ENCODE measurements around the gene DDRGK1.

DDRGK1 gene

DNA sequence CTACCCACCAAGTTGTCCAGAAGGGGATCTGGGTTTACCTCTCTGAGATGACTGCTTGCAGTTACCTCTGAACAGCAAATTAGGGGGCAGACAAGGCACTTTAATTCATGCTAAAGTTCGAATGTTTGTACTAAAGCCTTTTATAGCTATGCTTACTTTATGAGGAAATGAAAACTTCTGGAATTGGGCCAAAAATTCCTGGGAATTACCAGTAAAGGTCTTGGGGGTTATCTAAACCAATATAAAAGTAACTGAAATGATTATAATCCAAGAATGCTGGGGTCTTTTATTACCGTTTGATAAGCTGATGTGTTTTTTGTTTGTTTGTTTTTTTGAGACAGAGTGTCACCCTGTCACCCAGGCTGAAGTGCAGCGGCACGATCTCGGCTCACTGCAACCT lies 23.2 kb downstream of the DDRGK1 start:
- TF ChIP-seq TAF1 (IDR thresholded peaks at IDR 0.05; ENCODE audit: borderline replicate concordance, insufficient read depth, low read length) (no peak), REST (IDR thresholded peaks at IDR 0.05; ENCODE audit: insufficient read depth in 1 of 2, low read depth in 2 of 2, low read length in 2 of 2) (no peak), FOXP2 (optimal IDR thresholded peaks at IDR 0.05; ENCODE audit: borderline replicate concordance, extremely low read depth, extremely low read length, insufficient read depth) (no peak), POLR2AphosphoS5 (IDR thresholded peaks at IDR 0.05; ENCODE audit: low read depth, low read length) (no peak), SIN3A (IDR thresholded peaks at IDR 0.05; ENCODE audit: borderline replicate concordance, insufficient read depth, low read length) (no peak)

DNA sequence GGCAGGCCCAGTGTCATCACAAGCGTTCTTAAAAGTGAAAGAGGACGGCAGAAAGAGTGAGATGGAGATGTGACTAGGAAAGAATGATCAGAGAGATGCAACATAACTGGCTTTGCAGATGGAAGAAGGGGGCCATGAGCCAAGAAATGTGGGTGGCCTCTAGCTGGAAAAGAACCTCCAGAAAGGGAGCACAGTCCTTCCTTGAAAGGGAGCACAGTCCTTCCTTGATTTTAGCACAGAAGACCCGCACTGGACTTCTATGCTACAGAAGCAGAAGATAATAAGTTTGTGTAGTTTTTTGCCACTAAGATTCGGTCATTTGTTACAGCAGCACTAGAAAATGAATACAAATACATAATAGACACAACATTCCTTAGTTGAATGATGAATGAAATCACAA lies 24.2 kb downstream of the DDRGK1 start:
- TF ChIP-seq SIN3A (IDR thresholded peaks at IDR 0.05; ENCODE audit: borderline replicate concordance, insufficient read depth, low read length) (no peak), REST (IDR thresholded peaks at IDR 0.05; ENCODE audit: insufficient read depth in 1 of 2, low read depth in 2 of 2, low read length in 2 of 2) (no peak), TAF1 (IDR thresholded peaks at IDR 0.05; ENCODE audit: borderline replicate concordance, insufficient read depth, low read length) (no peak), FOXP2 (optimal IDR thresholded peaks at IDR 0.05; ENCODE audit: borderline replicate concordance, extremely low read depth, extremely low read length, insufficient read depth) (no peak)

DNA sequence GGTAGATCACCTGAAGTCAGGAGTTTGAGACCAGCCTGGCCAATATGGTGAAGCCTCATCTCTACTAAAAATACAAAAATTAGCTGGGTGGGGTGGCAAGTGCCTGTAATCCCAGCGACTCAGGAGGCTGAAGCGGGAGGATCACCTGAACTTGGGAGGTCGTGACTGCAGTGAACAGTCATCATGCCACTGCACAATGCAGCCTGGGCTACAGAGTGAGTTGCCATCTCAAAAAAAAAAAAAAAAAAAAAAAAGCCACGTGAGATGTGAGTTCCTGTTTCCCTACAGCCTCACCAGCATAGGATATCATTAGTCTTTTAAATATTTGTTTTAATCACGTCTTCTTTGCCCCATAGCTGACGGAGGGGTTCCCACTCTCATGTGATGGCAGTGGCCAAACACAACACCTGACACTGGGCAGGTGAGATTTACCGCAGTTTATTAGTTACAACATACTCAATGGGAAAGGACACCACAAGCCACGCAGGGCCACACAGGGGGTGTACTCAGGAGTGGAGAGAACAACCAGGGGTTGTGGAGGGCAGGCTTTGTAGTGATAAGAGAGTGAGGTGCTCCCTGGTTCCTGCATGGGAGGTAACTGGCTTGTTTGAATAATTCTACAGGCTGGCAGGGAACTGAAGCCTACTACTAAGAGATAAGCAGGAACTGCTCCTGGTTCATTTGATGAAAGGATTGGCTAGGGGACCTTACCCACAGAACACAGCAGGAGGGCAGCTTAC lies 26.6 kb downstream of the DDRGK1 start:
- no peak for TF ChIP-seq TAF1 (IDR thresholded peaks at IDR 0.05; ENCODE audit: borderline replicate concordance, insufficient read depth, low read length)

DNA sequence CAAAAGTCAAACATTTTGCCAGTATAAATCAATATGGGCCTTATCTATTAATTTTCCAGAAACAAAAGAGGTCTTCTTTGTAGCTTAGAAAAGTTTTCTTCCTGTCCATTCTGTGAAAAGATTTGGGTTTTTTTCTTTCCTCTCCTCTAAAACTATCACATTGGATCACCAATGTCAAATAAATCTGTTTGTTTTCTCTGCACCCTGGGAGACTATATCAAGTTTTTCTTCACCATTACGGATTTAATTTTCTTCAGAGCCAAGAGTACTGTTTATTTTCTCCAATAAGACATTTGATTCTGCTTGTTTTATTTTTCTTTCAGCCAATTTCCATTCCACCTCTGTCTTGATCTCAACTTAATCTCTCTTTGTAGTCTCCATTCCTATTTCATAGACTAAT lies 29.2 kb downstream of the DDRGK1 start:
- TF ChIP-seq POLR2AphosphoS5 (IDR thresholded peaks at IDR 0.05; ENCODE audit: low read depth, low read length) (no peak), TAF1 (IDR thresholded peaks at IDR 0.05; ENCODE audit: borderline replicate concordance, insufficient read depth, low read length) (no peak), REST (IDR thresholded peaks at IDR 0.05; ENCODE audit: insufficient read depth in 1 of 2, low read depth in 2 of 2, low read length in 2 of 2) (no peak), SIN3A (IDR thresholded peaks at IDR 0.05; ENCODE audit: borderline replicate concordance, insufficient read depth, low read length) (no peak), FOXP2 (optimal IDR thresholded peaks at IDR 0.05; ENCODE audit: borderline replicate concordance, extremely low read depth, extremely low read length, insufficient read depth) (no peak)

DNA sequence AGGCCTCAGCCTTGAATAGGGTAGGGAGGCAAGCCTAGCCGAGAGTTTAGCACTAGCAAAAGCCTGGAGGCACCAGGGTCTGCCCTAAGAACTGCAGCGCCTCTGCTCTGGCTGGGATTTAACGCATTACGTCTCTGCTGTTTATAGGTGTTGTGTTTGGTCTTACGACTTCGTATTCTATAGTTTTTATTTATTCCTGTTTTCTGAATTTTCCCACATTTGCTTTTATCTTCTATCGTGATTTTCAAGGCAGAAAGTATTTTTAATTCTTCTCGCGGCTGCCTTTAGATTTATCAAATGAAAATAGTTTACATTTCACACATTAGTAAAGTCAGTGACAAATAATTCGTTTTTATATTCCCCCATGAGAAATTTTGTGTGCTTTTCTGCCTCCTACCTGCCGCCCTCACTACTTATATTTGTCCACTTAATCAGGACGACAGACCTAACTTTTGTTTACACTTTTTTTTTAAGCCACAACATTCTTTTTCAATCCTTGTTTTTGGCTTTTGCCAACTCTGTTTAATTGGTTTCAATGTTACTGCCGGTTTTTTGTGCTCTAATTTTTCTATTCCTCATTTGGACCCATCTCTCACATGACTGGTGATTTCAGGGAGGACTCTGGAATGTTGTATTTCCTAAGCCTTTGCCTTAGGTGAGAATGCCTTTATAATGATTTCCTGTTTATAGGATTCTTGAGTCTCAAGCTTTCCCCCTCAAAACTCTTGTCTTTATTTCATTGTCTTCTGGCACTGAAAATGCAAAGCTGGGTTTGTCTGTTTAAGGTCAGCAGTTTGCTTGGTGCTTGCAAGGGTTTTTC lies 29.8 kb downstream of the DDRGK1 start:
- TF ChIP-seq REST (IDR thresholded peaks at IDR 0.05; ENCODE audit: insufficient read depth in 1 of 2, low read depth in 2 of 2, low read length in 2 of 2) (no peak), TAF1 (IDR thresholded peaks at IDR 0.05; ENCODE audit: borderline replicate concordance, insufficient read depth, low read length) (no peak), POLR2AphosphoS5 (IDR thresholded peaks at IDR 0.05; ENCODE audit: low read depth, low read length) (no peak), FOXP2 (optimal IDR thresholded peaks at IDR 0.05; ENCODE audit: borderline replicate concordance, extremely low read depth, extremely low read length, insufficient read depth) (no peak), SIN3A (IDR thresholded peaks at IDR 0.05; ENCODE audit: borderline replicate concordance, insufficient read depth, low read length) (no peak)

Measured in PFSK-1 (cell line).